Fibroblast of lung (primary cell): ENCODE data around the gene ITGB4.

Source experiments
- CTCF ChIP-seq, 2 donors: IDR thresholded peaks in 1 of 2; conservative IDR thresholded peaks in 1 of 2; 1 replicate in 1 of 2; 2 replicates in 1 of 2; pipeline ENCODE4 v1.5.1; 2011 to 2012; ENCODE audit warnings: low read length in 2 of 2, control low read depth in 1 of 2, inconsistent platforms in 1 of 2, low read depth in 1 of 2, mild to moderate bottlenecking in 1 of 2
- EZH2 ChIP-seq: IDR thresholded peaks from 2 replicates; pipeline ENCODE4 v1.5.1; 2012; ENCODE audit warnings: low read length, control low read depth, mild to moderate bottlenecking; ENCODE audit errors: missing control alignments

GRCh38 chr17:75753514-75754377, 32.5 kb downstream of the ITGB4 start:
- TF ChIP-seq CTCF (conservative IDR thresholded peaks at IDR 0.05 in 1 of 2, IDR thresholded peaks at IDR 0.05 in 1 of 2; ENCODE audit: low read depth in 1 of 2, low read length in 2 of 2): peak; percentile 24 to 34
- TF ChIP-seq EZH2: no peak
